ENCODE measurements around the gene SLC16A2. TPM values are rescaled to one million over a fixed set of nuclear protein-coding genes. Genes with fewer than 3 reads are reported as not detected.
A peak's percentile ranks its signal among the peaks of the same experiment; 100 is the strongest.

SLC16A2 gene
- not detected in 2 replicates for total RNA-seq (2013; cell fraction: nucleolus; rRNA removed)
- total RNA-seq (2014; rRNA removed) (not detected in 2 replicates), total RNA-seq (2014; rRNA removed; fragmentation: Illumina TruSeq; extraction: Trizol) (not detected in 2 replicates), total RNA-seq (2021) (0.08 and 0.13 TPM in 2 replicates), polyA plus RNA-seq (2011; rRNA removed) (not detected in 2 replicates), polyA plus RNA-seq (2014; fragmentation: Illumina TruSeq; extraction: Trizol) (not detected in 2 replicates), polyA plus RNA-seq (2014; fragmentation: Nextera tagmentation; extraction: Ambion mirVana) (not detected), polyA plus RNA-seq (2014; rRNA removed) (not detected in 2 replicates), polyA plus RNA-seq (2016; fragmentation: Nextera tagmentation; extraction: Ambion mirVana) (under 1 TPM in 1 of 2 experiments, not detected in 1; 0.13 TPM), polyA minus RNA-seq (2011; rRNA and poly(A)+ RNA removed) (not detected in 2 replicates), Bru-seq, nascent RNA (percentile 3 among the genes with signal in this experiment), BruChase-seq, experiment 1, labeled RNA remaining after a 6-hour chase (percentile 5 among the genes with signal in this experiment), BruChase-seq, experiment 2, labeled RNA remaining after a 2-hour chase (percentile 5 among the genes with signal in this experiment)
- polyA plus RNA-seq (2011; ENCODE audit: low read depth): not detected
- polyA plus RNA-seq (2011; cell fraction: cytosol; rRNA removed): not detected in 2 replicates
- not detected in 2 replicates for polyA plus RNA-seq (2011; cell fraction: nucleus; rRNA removed)
- polyA plus RNA-seq (2012): not detected in 2 replicates
- not detected in 2 replicates for polyA minus RNA-seq (2011; cell fraction: cytosol; rRNA and poly(A)+ RNA removed)
- not detected in 2 replicates for polyA minus RNA-seq (2011; cell fraction: nucleus; rRNA and poly(A)+ RNA removed)
- long read RNA-seq, experiment 1: 0 reads
- long read RNA-seq, experiment 2, partial matches to known transcripts: 0 of 1 reads
- long read RNA-seq, experiment 2, other reads (novel, unspliced or antisense): 1 of 1 reads

DNA sequence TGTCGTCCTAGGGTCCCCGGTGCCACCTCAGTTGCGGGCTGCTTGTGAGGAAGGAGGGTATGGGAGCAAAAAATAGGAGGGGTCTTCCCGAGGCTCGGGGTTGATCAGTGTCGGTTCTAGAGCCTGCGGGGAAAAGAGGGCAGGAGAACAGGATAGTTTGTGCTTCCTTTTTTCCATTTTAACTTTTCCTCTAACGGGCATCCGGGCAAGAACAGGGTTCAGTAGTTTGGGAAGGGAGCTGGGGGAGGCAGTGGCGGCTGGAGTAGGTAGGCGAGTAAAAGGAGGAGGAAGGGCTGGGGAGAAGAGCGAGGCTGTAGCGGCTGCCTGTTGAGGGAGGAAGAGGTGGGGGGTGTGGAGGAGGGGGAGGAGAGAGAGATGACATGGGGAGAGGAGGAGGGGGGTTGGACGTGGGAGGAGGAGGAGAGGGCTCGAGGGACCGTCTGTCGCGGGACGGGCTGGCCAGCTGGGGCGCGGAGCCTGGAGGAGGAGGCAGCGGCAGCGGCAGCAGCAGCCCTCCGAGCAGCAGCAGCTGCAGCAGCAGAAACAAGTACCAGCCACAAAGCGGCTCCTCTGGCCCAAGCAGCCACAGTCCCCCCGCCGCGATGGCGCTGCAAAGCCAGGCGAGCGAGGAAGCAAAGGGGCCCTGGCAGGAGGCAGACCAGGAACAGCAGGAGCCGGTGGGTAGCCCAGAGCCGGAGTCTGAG lies at the start of gene SLC16A2:
Gene SLC16A2 (plus strand): TSS at position 458 of the 704 bp plus-strand sequence. CDS start 145 bp downstream, at position 603.
- Histone ChIP-seq H3K27me3 (replicated peaks in 1 of 2; ENCODE audit: control insufficient read depth in 2 of 2, insufficient read depth in 2 of 2, low read length in 1 of 2) (peaks cover 2% of the 10 kb centered on the region in 2 experiments; a peak in 3 of 4 replicates), H3K4me1 (ENCODE audit: control insufficient read depth, insufficient read depth, low read length) (no peaks in the 10 kb centered on the region), H3K27ac (ENCODE audit: control insufficient read depth, insufficient read depth) (no peak within 1 kb of the TSS), H3K4me3 (no peak within 1 kb of the TSS), H3K36me3 (ENCODE audit: control insufficient read depth in 2 of 2, insufficient read depth in 2 of 2, low read length in 1 of 2) (no peaks in the 10 kb centered on the region), H3K9me3 (replicated peaks; ENCODE audit: control insufficient read depth, insufficient read depth, low read length) (no peaks in the 10 kb centered on the region; the same call in 2 of the 3 replicates), H3K4me2 (ENCODE audit: control insufficient read depth, insufficient read depth) (no peak within 1 kb of the TSS), H4K20me1 (ENCODE audit: control insufficient read depth, insufficient read depth) (no peaks in the 10 kb centered on the region; the same call in 1 of the 2 replicates), H2AFZ (ENCODE audit: control insufficient read depth, low read depth, low read length) (no peak within 1 kb of the TSS), H3K9ac (ENCODE audit: control insufficient read depth, insufficient read depth, low read length) (no peak within 1 kb of the TSS), H3K79me2 (ENCODE audit: control insufficient read depth, insufficient read depth, low read length) (no peaks in the 10 kb centered on the region)
- no peak for DNase-seq (ENCODE audit: low read depth, low spot score)
- SMC1A ChIA-PET (ENCODE audit: uncharacterized antibody, unreplicated experiment): no interaction called here
- POLR2A ChIA-PET: no interaction called here
- CTCF ChIA-PET: no interaction called here
- no TSS peak for BruUV-seq (replicated peaks)
- FAIRE-seq: no peak
- in situ Hi-C loops (cut with MboI): no loop called here
- intact Hi-C loops (cut with micrococcal nuclease; ENCODE audit: unreplicated experiment): no loop called here
- RAD21 ChIA-PET (ENCODE audit: unreplicated experiment): no interaction called here
- 30% methylated on average over 30 of the region's 33 CpGs for WGBS (ENCODE audit: insufficient coverage, insufficient replicate concordance, low lambda C conversion rate, missing lambda C conversion rate)
- no peak for TF ChIP-seq POLR2A (IDR thresholded peaks at IDR 0.05; ENCODE audit: low read depth, low read length)
- no peak for TF ChIP-seq EED (IDR thresholded peaks at IDR 0.05; ENCODE audit: low read depth)
- TF ChIP-seq, protein P1, sequence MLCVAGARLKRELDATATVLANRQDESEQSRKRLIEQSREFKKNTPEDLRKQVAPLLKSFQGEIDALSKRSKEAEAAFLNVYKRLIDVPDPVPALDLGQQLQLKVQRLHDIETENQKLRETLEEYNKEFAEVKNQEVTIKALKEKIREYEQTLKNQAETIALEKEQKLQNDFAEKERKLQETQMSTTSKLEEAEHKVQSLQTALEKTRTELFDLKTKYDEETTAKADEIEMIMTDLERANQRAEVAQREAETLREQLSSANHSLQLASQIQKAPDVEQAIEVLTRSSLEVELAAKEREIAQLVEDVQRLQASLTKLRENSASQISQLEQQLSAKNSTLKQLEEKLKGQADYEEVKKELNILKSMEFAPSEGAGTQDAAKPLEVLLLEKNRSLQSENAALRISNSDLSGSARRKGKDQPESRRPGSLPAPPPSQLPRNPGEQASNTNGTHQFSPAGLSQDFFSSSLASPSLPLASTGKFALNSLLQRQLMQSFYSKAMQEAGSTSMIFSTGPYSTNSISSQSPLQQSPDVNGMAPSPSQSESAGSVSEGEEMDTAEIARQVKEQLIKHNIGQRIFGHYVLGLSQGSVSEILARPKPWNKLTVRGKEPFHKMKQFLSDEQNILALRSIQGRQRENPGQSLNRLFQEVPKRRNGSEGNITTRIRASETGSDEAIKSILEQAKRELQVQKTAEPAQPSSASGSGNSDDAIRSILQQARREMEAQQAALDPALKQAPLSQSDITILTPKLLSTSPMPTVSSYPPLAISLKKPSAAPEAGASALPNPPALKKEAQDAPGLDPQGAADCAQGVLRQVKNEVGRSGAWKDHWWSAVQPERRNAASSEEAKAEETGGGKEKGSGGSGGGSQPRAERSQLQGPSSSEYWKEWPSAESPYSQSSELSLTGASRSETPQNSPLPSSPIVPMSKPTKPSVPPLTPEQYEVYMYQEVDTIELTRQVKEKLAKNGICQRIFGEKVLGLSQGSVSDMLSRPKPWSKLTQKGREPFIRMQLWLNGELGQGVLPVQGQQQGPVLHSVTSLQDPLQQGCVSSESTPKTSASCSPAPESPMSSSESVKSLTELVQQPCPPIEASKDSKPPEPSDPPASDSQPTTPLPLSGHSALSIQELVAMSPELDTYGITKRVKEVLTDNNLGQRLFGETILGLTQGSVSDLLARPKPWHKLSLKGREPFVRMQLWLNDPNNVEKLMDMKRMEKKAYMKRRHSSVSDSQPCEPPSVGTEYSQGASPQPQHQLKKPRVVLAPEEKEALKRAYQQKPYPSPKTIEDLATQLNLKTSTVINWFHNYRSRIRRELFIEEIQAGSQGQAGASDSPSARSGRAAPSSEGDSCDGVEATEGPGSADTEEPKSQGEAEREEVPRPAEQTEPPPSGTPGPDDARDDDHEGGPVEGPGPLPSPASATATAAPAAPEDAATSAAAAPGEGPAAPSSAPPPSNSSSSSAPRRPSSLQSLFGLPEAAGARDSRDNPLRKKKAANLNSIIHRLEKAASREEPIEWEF (IDR thresholded peaks at IDR 0.05; ENCODE audit: insufficient replicate concordance, low read depth, low read length): no peak
- ATAC-seq: peak; percentile 27; the same call in 2 of the 3 replicates
